GM18517 (cell line): ENCODE results near the gene ABCA1.
"Not testable (repeated sequence)": the region's sequence is repeated elsewhere in the genome, so short reads cannot be mapped to it uniquely, and the experiment has no call there.

Experiments used
- ATAC-seq: cut with Tn5 transposase; IDR thresholded peaks from one replicate; pipeline ENCODE4 v1.9.1; 2021; ENCODE audit warnings: mild to moderate bottlenecking, moderate library complexity; ENCODE audit not compliant: unreplicated experiment

ABCA1 gene

GRCh38 chr9:104906441-104907277 is 21.3 kb downstream of the ABCA1 start:
- no peak for ATAC-seq

DNA sequence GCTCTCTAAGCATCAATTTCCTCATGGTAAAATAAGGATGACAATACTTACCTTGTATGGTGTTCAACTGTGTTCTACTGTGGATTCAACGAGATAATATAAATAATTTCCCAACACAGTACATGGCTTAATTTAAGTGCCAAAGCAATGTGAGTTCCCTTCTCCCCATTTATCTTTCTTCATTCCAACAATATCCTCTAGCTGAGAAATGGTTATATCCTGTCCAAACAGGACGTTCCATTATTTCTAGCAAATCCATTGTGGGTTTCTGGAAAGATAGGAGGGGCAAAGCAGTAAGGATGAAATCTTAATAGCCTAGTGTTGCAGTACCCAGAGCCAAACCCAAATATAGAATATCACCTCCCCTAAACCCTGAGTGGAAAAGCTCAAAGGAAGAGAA is 22.0 kb downstream of the ABCA1 start:
- ATAC-seq, result no peak

GRCh38 chr9:104905153-104905901 is 22.6 kb downstream of the ABCA1 start:
- no peak for ATAC-seq

DNA sequence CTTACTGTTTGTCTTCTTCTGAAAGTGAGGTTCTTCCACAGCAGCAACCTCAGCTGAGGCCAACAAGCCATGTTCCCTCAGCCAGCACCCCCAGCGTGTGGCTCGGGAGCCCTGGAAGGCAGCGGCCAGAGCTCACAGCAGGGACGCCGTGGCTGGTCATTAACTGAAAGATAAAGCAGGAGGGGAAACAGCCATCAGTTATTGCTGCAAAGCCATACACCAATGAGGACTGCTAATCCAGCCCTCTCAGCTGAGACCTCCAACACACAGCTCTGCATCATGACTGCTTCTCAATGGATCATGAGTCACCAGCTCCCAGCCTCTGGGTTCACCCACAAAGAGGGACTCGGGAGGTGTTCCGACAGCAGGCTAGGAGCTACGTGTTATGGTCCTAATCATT is 24.3 kb downstream of the ABCA1 start:
- no peak for ATAC-seq

DNA sequence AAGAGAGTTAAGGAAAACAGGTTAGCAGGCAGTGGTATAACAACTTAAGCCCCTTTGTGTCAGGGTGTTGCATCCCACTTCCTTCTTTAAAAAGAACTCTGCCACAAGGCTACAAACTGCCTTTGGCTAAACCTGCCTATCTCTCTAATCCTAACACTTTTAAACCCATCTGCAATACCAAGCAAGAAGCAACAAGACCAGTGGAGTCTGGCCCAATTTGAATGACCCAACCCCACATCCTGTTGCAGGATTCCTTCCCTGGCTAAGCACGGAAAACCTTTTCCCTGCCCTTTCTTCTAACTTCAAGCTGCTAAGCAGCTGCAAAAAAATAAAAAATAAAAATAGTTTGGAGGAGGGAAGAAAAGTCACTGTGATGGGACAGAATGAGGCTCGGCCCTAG is 27.1 kb downstream of the ABCA1 start:
- ATAC-seq, result no peak

DNA sequence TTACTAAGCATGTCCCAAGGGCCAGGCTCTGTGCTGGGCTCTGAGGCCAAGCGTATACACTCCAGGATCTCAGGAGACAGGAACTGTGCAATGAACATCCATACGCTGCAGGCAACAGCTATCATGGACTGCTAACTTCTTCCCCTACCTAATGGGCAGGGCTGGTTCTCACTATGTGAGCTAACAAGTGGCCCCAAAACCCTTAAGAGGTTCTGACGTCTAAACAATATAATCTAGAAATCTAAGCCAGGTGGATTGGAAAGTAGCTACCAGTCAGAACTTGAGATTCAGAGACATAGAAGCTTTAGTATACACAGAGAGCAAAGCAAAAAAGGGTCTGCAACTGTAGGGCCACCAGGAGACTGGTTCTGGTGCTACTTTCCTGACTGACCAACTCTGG is 27.6 kb downstream of the ABCA1 start:
- no peak for ATAC-seq

GRCh38 chr9:104899759-104900247 is 28.2 kb downstream of the ABCA1 start:
- ATAC-seq, result no peak

GRCh38 chr9:104898376-104898775 is 29.6 kb downstream of the ABCA1 start:
- ATAC-seq, result not testable (repeated sequence)

DNA sequence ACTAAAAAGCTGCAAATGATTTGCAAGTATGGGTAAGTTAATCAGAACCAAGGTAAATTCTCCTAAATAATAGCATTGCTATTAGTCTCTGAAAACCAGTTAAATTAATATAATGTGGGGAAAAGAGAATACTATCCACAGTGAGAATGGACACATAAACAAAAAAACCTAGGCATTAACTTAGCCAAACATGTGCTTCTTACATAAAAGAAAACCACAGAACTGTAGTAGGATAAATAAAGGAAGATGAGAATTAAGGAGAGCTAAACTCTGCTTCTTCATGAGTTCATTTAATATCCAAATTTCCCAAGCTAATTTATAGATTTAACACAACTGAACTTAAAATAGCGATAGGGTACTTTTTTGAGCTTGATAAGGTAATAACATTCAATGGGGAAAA is 31.8 kb downstream of the ABCA1 start:
- no peak for ATAC-seq

DNA sequence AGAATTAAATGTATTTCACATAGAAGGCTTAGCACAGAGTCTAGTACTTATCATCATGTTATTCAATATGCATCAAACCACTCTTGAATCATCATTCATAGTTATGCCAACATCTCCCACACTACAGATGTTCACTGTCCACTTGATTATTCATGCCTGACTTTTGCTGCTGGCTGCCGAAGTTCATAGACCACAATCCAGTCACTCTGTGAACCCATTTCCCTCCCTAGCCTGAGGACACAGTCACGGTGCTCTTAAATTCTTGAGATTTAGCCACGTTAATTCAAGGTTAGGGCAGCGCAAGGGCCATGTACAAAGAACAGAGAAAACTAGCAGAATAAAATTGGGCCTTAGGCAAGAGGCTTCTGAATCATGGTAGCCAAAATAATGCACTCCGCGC is 32.4 kb downstream of the ABCA1 start:
- no peak for ATAC-seq

- ATAC-seq, result no peak
Observed at GRCh38 chr9:104892701-104893100, 35.3 kb downstream of the ABCA1 start.

DNA sequence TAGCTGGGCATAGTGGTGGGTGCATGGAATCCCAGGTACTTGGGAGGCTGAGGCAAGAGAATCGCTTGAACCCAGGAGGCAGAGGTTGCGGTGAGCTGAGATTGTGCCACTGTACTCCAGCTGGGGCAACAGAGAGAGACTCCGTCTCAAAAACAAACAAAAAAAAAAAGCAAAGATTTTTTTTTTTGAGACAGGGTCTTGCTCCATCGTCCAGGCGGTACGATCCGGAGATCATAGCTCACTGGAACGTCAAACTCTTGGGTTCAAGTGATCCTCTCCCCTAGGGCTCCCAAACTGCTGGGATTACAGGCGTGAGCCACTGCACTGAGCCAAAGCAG is 37.6 kb downstream of the ABCA1 start:
- ATAC-seq, result no peak

GRCh38 chr9:104885818-104886709 is 41.9 kb downstream of the ABCA1 start:
- no peak for ATAC-seq

- ATAC-seq, result no peak
Observed at GRCh38 chr9:104883169-104883568, 44.8 kb downstream of the ABCA1 start.

- ATAC-seq, result no peak
Observed at GRCh38 chr9:104882566-104882965, 45.4 kb downstream of the ABCA1 start.

- ATAC-seq, result no peak
Observed at GRCh38 chr9:104882086-104882485, 45.9 kb downstream of the ABCA1 start.

DNA sequence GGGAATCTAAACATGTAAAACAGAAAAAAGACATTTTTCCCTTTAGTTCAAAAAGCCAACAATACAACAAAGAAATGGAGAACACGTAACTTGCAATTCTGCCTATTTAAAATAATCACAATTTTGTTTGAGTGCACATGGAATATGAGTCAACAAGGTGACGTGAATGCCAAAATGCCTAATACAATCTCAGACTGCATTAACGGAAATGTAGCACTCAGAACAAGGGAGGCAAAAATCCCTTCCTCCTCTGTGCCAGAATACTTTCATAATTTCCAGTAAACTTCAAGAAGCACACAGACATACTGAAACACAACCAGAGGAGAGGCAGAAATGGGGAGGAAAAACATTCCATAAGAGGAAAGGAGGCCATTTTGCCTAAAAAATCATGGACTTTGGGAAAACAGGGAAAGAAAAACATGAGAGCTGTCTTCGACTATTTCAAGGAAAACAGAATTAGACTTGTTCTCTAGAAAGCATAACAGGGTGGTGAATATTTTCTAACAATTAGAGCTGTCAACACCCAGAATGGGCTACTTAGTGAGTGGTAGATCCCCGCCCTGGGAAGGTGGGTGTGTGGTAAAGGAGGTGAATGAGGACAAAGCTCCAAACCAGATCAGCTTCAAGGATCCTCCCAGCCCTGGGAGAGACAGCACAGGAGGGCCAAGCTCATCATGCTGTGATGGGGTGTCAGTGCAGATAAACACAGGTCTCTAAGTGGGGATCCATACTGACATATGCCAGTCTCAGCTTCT is 48.2 kb downstream of the ABCA1 start:
- no peak for ATAC-seq

- no peak for ATAC-seq
Observed at GRCh38 chr9:104876587-104876986, 51.4 kb downstream of the ABCA1 start.

DNA sequence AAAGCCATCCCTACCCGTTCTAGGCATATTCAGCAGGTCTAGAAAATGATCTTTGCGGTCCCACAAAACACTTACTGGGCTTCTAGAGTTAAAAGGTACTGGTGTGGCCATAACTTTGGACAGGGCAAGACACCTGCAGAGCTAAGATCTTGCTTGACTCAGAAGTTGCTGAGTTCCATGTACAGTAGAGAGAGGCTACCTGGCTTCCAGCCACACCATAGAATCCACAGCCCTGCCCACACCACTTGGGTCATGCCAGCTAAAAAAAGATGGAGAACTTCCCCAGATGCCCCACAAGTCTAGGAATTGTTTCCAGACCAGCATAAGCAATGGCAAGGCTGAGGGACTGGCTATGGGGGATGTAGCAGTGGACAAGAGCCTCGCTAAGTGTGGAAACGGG is 52.1 kb downstream of the ABCA1 start:
- no peak for ATAC-seq

GRCh38 chr9:104875320-104875719 is 52.6 kb downstream of the ABCA1 start:
- no peak for ATAC-seq

DNA sequence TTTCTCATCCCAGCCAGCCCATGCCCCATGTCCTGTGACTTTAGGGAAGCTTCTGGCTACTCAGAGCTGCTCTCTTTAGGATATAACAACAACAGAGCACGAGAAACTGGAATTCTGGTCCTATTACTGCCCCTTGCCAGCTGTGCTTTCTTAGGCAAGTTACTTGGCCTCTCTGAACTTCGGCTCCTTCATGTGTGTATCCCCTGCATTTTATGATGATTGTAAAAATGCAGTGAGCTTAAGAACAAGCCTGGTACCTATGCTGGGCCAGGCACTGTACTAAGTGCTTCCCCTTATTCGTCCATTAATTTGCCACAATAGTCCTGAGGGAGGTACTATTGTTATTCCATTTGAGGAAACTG is 54.5 kb downstream of the ABCA1 start:
- no peak for ATAC-seq
